GM12874 (cell line): ENCODE measurements around the gene ANKRD62.

Source experiments
- TF ChIP-seq, protein P1 (sequence below): IDR thresholded peaks from 2 replicates; pipeline ENCODE4 v1.5.1; 2011; ENCODE audit warnings: low read depth, mild to moderate bottlenecking, control low read depth, low read length, moderate library complexity; ENCODE audit not compliant: insufficient read depth

ANKRD62 gene

GRCh38 chr18:12049978-12050811, 43.4 kb upstream of the ANKRD62 start:
- TF ChIP-seq, protein P1, sequence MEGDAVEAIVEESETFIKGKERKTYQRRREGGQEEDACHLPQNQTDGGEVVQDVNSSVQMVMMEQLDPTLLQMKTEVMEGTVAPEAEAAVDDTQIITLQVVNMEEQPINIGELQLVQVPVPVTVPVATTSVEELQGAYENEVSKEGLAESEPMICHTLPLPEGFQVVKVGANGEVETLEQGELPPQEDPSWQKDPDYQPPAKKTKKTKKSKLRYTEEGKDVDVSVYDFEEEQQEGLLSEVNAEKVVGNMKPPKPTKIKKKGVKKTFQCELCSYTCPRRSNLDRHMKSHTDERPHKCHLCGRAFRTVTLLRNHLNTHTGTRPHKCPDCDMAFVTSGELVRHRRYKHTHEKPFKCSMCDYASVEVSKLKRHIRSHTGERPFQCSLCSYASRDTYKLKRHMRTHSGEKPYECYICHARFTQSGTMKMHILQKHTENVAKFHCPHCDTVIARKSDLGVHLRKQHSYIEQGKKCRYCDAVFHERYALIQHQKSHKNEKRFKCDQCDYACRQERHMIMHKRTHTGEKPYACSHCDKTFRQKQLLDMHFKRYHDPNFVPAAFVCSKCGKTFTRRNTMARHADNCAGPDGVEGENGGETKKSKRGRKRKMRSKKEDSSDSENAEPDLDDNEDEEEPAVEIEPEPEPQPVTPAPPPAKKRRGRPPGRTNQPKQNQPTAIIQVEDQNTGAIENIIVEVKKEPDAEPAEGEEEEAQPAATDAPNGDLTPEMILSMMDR, result no peak

GRCh38 chr18:12052866-12053265, 40.8 kb upstream of the ANKRD62 start:
- TF ChIP-seq, protein P1, result no peak

- TF ChIP-seq, protein P1, result no peak
Observed at GRCh38 chr18:12053289-12053688, 40.4 kb upstream of the ANKRD62 start.

DNA sequence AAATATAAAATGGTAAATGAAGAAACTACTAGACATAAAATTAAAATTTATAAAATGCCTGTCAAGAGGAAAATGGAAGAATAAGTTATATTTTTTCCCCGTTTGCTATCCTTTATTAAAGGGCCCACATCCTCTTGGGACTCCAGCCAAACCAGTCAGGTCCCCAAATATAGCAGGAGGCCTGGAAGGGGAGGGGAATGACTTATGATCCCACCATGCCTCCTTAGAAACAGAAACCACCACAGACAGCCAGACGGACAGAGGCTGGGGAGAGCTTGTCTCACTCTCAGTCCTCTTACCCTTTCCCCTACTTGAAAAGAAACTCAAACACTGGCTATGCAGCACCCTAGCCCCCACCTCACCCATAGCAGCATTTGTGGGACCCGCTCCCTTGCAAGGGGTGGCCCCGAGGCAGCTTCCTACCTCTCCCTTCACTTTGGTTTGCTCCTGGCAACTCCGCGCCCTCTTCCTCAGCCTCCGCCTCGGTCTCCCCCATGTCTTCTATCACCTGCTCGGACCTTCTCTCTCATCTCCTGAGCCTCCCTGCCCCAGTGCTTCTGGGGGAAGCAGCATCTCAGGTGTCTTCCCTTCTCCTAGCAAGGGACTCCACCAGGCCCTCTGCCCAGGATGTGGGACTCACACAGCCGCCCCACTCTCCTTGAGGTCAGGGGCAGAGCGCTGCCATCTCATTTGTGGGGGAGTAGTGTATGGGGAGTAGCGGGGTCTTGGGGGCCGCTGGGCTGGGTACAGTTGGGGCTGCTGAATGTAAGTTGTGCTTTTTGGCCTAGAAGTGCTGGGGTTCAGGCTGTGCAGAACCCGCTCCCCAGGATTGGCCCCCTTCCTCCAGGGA, 37.4 kb upstream of the ANKRD62 start:
- TF ChIP-seq, protein P1, result no peak

DNA sequence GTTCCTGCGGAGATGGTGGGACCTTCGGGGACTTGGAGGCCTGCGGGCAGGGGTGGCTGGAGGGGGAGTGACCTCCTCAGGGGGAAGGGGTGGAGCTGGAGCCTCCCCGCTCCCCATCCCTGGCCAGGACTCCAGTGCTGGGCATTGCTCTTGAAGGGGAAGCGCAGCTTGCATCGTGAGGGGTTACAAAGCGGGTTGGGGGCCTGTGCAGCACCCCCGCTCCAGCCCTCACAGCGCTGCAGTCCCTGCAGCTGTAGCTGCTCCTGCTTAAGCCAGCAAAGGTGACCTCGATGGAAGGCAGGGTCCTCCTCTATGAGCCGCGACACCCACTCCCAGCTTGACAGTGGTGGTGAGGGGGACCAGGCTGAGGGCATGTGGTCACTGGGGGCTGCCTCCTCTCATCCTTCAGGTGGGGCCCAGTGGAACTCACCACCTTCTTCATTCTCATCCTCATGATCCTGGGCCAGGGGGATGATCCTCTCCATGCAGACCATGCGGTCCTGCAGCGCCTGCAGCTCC, 36.7 kb upstream of the ANKRD62 start:
- TF ChIP-seq, protein P1, result no peak

GRCh38 chr18:12057419-12058039, 36.1 kb upstream of the ANKRD62 start:
- TF ChIP-seq, protein P1, result peak; percentile 22; the same call in 1 of the 2 replicates
